PC-9 (cell line): Measurements from ENCODE around the gene SYNDIG1.

Experiments used
- CTCF ChIP-seq: fragments of 200-600 bp; sonication (generic); conservative IDR thresholded peaks from 2 replicates; pipeline ENCODE4 v1.6.1; 2017; ENCODE audit warnings: mixed run types, antibody characterized with exemption, mild to moderate bottlenecking, moderate library complexity
- EZH2 ChIP-seq: fragments of 200-600 bp; sonication (generic); IDR thresholded peaks from 2 replicates; pipeline ENCODE4 v1.8.0; 2017; ENCODE audit warnings: antibody characterized with exemption, low read depth

- TF ChIP-seq CTCF (no peak), EZH2 (no peak)
Measured at GRCh38 chr20:24502661-24503060, 33.2 kb downstream of the SYNDIG1 start.
